Osteocyte (in vitro differentiated cells): ENCODE data around the gene MC5R. TPM values are rescaled to one million over a fixed set of nuclear protein-coding genes. Genes with fewer than 3 reads are reported as not detected.
"Not testable (repeated sequence)": the region's sequence is repeated elsewhere in the genome, so short reads cannot be mapped to it uniquely, and the experiment has no call there.

Experiments used
- DNase-seq: peaks from one replicate; pipeline ENCODE4 v3.0.0; 2021; ENCODE audit warnings: mixed read lengths; ENCODE audit not compliant: unreplicated experiment; ENCODE audit errors: extremely low spot score
- H3K27ac Mint-ChIP-seq: one replicate; pipeline ENCODE4 v1.8.0; 2021; ENCODE audit warnings: mild to moderate bottlenecking, mixed read lengths; ENCODE audit not compliant: unreplicated experiment
- H3K27me3 Mint-ChIP-seq: one replicate; pipeline ENCODE4 v1.8.0; 2021; ENCODE audit warnings: mixed read lengths; ENCODE audit not compliant: unreplicated experiment
- H3K36me3 Mint-ChIP-seq: one replicate; pipeline ENCODE4 v1.8.0; 2021; ENCODE audit warnings: mixed read lengths; ENCODE audit not compliant: unreplicated experiment
- H3K4me1 Mint-ChIP-seq: one replicate; pipeline ENCODE4 v1.8.0; 2021; ENCODE audit warnings: mixed read lengths; ENCODE audit not compliant: unreplicated experiment
- H3K4me3 Mint-ChIP-seq: one replicate; pipeline ENCODE4 v1.8.0; 2021; ENCODE audit warnings: mild to moderate bottlenecking, moderate library complexity, mixed read lengths; ENCODE audit not compliant: unreplicated experiment
- H3K9me3 Mint-ChIP-seq: one replicate; pipeline ENCODE4 v1.8.0; 2021; ENCODE audit warnings: mixed read lengths; ENCODE audit not compliant: unreplicated experiment
- total RNA-seq: library from RNA; stranded (reverse); gene quantifications from 2 replicates; pipeline ENCODE4 v1.2.1, GENCODE V29; 2021
- TF ChIP-seq, protein P1 (sequence below): fragments of 200-600 bp; sonication (generic); IDR thresholded peaks from 2 replicates; pipeline ENCODE4 v1.5.0; 2021; ENCODE audit warnings: antibody characterized with exemption, mild to moderate bottlenecking, moderate library complexity

MC5R gene
- total RNA-seq, 1 donor from 2014 or later: not detected

DNA sequence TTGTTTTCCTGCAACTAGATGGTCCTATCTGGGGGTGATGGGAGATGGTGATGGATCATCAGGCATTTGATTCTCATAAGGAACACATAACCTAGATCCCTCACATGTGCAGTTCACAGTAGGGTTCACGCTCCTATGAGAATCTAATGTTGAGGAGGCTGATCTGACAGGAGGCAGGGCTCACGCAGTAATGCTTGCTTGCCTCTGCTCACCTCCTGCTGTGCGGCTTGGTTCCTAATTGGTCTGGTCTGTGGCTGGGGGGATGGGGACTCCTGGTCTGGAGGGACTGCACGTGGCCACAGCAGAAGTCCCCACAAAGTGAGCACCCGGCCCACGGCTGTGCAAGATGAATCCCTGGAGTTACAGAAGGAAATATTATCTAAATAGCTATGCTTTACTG, 11.3 kb downstream of the MC5R start:
- no peaks in the 10 kb centered on the region for H3K27me3 Mint-ChIP-seq
- no peak overlapping the region for H3K4me3 Mint-ChIP-seq
- TF ChIP-seq, protein P1, sequence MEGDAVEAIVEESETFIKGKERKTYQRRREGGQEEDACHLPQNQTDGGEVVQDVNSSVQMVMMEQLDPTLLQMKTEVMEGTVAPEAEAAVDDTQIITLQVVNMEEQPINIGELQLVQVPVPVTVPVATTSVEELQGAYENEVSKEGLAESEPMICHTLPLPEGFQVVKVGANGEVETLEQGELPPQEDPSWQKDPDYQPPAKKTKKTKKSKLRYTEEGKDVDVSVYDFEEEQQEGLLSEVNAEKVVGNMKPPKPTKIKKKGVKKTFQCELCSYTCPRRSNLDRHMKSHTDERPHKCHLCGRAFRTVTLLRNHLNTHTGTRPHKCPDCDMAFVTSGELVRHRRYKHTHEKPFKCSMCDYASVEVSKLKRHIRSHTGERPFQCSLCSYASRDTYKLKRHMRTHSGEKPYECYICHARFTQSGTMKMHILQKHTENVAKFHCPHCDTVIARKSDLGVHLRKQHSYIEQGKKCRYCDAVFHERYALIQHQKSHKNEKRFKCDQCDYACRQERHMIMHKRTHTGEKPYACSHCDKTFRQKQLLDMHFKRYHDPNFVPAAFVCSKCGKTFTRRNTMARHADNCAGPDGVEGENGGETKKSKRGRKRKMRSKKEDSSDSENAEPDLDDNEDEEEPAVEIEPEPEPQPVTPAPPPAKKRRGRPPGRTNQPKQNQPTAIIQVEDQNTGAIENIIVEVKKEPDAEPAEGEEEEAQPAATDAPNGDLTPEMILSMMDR: no peak
- DNase-seq: no peak
- H3K27ac Mint-ChIP-seq: no peak overlapping the region
- no peaks in the 10 kb centered on the region for H3K36me3 Mint-ChIP-seq
- H3K4me1 Mint-ChIP-seq: no peaks in the 10 kb centered on the region
- H3K9me3 Mint-ChIP-seq: peaks cover 14% of the 10 kb centered on the region

- Mint-ChIP-seq H3K4me3 (no peak overlapping the region), H3K36me3 (no peaks in the 10 kb centered on the region), H3K4me1 (no peaks in the 10 kb centered on the region), H3K27me3 (no peaks in the 10 kb centered on the region), H3K27ac (no peak overlapping the region), H3K9me3 (peaks cover 15% of the 10 kb centered on the region)
- no peak for DNase-seq
- TF ChIP-seq, protein P1: no peak
Observed at GRCh38 chr18:13836559-13836958, 12.6 kb downstream of the MC5R start.

DNA sequence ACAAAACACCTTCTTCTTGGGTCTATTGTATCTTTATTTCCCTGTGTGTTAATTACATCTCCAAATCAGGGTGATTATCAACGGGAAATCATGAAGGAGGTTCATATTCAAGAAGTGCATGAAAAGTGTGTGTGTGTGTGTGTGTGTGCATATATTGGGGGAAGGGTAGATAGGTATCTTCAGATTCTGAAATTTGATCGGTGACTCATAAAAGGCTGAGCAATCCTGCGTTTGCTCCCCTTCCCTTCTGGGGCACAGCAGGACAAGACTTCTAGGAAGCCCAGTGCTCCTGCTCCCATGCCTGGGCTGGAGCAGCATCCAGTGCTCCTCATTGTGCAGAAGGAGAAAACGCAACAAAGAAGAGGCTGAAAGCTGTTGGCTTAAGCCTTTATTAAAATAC, 25.8 kb downstream of the MC5R start:
- H3K27ac Mint-ChIP-seq: no peak overlapping the region
- H3K36me3 Mint-ChIP-seq: no peaks in the 10 kb centered on the region
- DNase-seq: no peak
- H3K4me1 Mint-ChIP-seq: no peaks in the 10 kb centered on the region
- no peaks in the 10 kb centered on the region for H3K27me3 Mint-ChIP-seq
- no peak overlapping the region for H3K4me3 Mint-ChIP-seq
- TF ChIP-seq, protein P1: no peak
- peaks cover 62% of the 10 kb centered on the region for H3K9me3 Mint-ChIP-seq

DNA sequence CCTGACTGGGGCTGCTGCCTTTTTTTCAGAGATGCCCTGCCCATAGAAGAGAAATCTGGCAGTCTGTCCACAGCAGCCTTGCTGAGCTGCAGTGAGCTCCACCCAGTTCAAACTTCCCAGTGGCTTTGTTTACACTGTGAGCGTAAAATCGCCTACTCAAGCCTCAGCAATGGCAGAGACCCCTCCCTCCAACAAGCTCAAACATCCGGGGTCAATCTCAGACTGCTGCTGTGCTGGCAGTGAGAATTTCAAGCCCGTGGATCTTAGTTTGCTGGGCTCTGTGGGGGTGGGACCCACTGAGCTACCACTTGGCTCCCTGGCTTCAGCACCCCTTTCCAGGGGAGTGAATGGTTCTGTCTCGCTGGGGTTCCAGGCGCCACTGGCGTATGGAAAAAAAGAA, 38.9 kb downstream of the MC5R start:
- H3K9me3 Mint-ChIP-seq: peaks cover 48% of the 10 kb centered on the region
- not testable (repeated sequence) for DNase-seq, H3K4me3 Mint-ChIP-seq, H3K4me1 Mint-ChIP-seq, H3K27ac Mint-ChIP-seq, H3K36me3 Mint-ChIP-seq, H3K27me3 Mint-ChIP-seq

GRCh38 chr18:13868501-13869271, 44.7 kb downstream of the MC5R start:
- Mint-ChIP-seq H3K4me3 (no peak overlapping the region), H3K36me3 (no peaks in the 10 kb centered on the region)
- TF ChIP-seq, protein P1: no peak

More at GRCh38 chr18:13868501-13869271, 44.7 kb downstream of the MC5R start:
- no peak overlapping the region for H3K27ac Mint-ChIP-seq
- DNase-seq: no peak
- no peaks in the 10 kb centered on the region for H3K4me1 Mint-ChIP-seq
- H3K9me3 Mint-ChIP-seq: peaks cover 22% of the 10 kb centered on the region
- H3K27me3 Mint-ChIP-seq: no peaks in the 10 kb centered on the region
